H9 (cell line): Measurements from ENCODE around the gene GATA2. TPM values are rescaled to one million over a fixed set of nuclear protein-coding genes. Genes with fewer than 3 reads are reported as not detected.

ENCODE experiments used
- DNase-seq: peaks from one replicate; pipeline ENCODE4 v3.0.0-alpha.2; 2017
- H2AFZ ChIP-seq: one replicate; pipeline ENCODE4 v1.6.1; 2013; ENCODE audit warnings: mild to moderate bottlenecking, low read length, control low read depth, moderate library complexity
- H2AK5ac ChIP-seq: 2 replicates; pipeline ENCODE4 v1.6.1; 2013; ENCODE audit warnings: low read length, control low read depth, mixed read lengths; ENCODE audit not compliant: insufficient read length
- H2BK120ac ChIP-seq: one replicate; pipeline ENCODE4 v1.6.1; 2013; ENCODE audit warnings: low read depth, mild to moderate bottlenecking, low read length, control low read depth, inconsistent platforms; ENCODE audit not compliant: poor library complexity, severe bottlenecking
- H2BK12ac ChIP-seq: 2 replicates; pipeline ENCODE4 v1.6.1; 2013; ENCODE audit warnings: low read length, control low read depth, mixed read lengths, low read depth; ENCODE audit not compliant: insufficient read length
- H2BK15ac ChIP-seq: 2 replicates; pipeline ENCODE4 v1.6.1; 2013; ENCODE audit warnings: low read depth, low read length, control low read depth
- H2BK20ac ChIP-seq: one replicate; pipeline ENCODE4 v1.6.1; 2013; ENCODE audit warnings: low read depth, mild to moderate bottlenecking, low read length, control low read depth, inconsistent platforms; ENCODE audit not compliant: poor library complexity, severe bottlenecking
- H2BK5ac ChIP-seq: 2 replicates; pipeline ENCODE4 v1.6.1; 2013; ENCODE audit warnings: low read length, control low read depth, mixed read lengths; ENCODE audit not compliant: insufficient read length
- H3K14ac ChIP-seq: 2 replicates; pipeline ENCODE4 v1.6.1; 2013; ENCODE audit warnings: low read length, control low read depth; ENCODE audit not compliant: insufficient read depth
- H3K18ac ChIP-seq: 2 replicates; pipeline ENCODE4 v1.6.1; 2013; ENCODE audit warnings: low read depth, mild to moderate bottlenecking, mixed read lengths, low read length, control low read depth; ENCODE audit not compliant: insufficient read length
- H3K23ac ChIP-seq: 2 replicates; pipeline ENCODE4 v1.6.1; 2013; ENCODE audit warnings: low read length, control low read depth, mixed read lengths, low read depth; ENCODE audit not compliant: insufficient read length
- H3K23me2 ChIP-seq: 2 replicates; pipeline ENCODE4 v1.6.1; 2013; ENCODE audit warnings: low read depth, mild to moderate bottlenecking, mixed read lengths, low read length, control low read depth; ENCODE audit not compliant: insufficient read length, poor library complexity, severe bottlenecking
- H3K27ac ChIP-seq: 2 replicates; pipeline ENCODE4 v1.5.1; 2013; ENCODE audit warnings: low read length, control low read depth, mixed read lengths, low read depth; ENCODE audit not compliant: insufficient read length
- H3K27me3 ChIP-seq: 2 replicates; pipeline ENCODE4 v1.6.1; 2013; ENCODE audit warnings: low read length, control low read depth, inconsistent platforms; ENCODE audit not compliant: insufficient read depth
- H3K4ac ChIP-seq: 2 replicates; pipeline ENCODE4 v1.6.1; 2013; ENCODE audit warnings: low read depth, mild to moderate bottlenecking, control low read depth, inconsistent platforms, low read length, moderate library complexity
- H3K4me1 ChIP-seq: 2 replicates; pipeline ENCODE4 v1.6.1; 2013; ENCODE audit warnings: low read length, control low read depth, inconsistent platforms; ENCODE audit not compliant: insufficient read depth
- H3K4me2 ChIP-seq: 2 replicates; pipeline ENCODE4 v1.6.1; 2013; ENCODE audit warnings: low read length, control low read depth, mixed read lengths; ENCODE audit not compliant: insufficient read length, insufficient read depth
- H3K56ac ChIP-seq: 2 replicates; pipeline ENCODE4 v1.6.1; 2013; ENCODE audit warnings: low read depth, mild to moderate bottlenecking, mixed read lengths, low read length, control low read depth; ENCODE audit not compliant: insufficient read length
- H3K79me1 ChIP-seq: 2 replicates; pipeline ENCODE4 v1.6.1; 2013; ENCODE audit warnings: low read depth, mild to moderate bottlenecking, moderate library complexity, low read length, control low read depth, inconsistent platforms; ENCODE audit not compliant: insufficient read depth, poor library complexity, severe bottlenecking
- H3K79me2 ChIP-seq: 2 replicates; pipeline ENCODE4 v1.6.1; 2013; ENCODE audit warnings: low read length, control low read depth, inconsistent platforms; ENCODE audit not compliant: insufficient read depth
- H3K9ac ChIP-seq: 2 replicates; pipeline ENCODE4 v1.6.1; 2013; ENCODE audit warnings: low read length, control low read depth, mixed read lengths; ENCODE audit not compliant: insufficient read length; ENCODE audit errors: extremely low read depth
- H3K9me3 ChIP-seq: one replicate; pipeline ENCODE4 v1.6.1; 2013; ENCODE audit warnings: low read depth, low read length, inconsistent platforms; ENCODE audit not compliant: control insufficient read depth
- H3T11ph ChIP-seq: one replicate; pipeline ENCODE4 v1.6.1; 2013; ENCODE audit warnings: mild to moderate bottlenecking, low read length, control low read depth, inconsistent platforms
- H4K20me1 ChIP-seq: one replicate; pipeline ENCODE4 v1.6.1; 2013; ENCODE audit not compliant: control insufficient read depth, insufficient read length, insufficient read depth
- H4K5ac ChIP-seq: 2 replicates; pipeline ENCODE4 v1.6.1; 2013; ENCODE audit warnings: low read depth, mild to moderate bottlenecking, mixed read lengths, low read length, control low read depth; ENCODE audit not compliant: insufficient read length
- H4K8ac ChIP-seq: replicated peaks from 2 replicates; pipeline ENCODE4 v1.6.1; 2013; ENCODE audit warnings: low read length, control low read depth, mixed read lengths, low read depth; ENCODE audit not compliant: insufficient read length
- H4K91ac ChIP-seq: 2 replicates; pipeline ENCODE4 v1.6.1; 2013; ENCODE audit warnings: low read depth, mild to moderate bottlenecking, moderate library complexity, mixed read lengths, low read length, control low read depth; ENCODE audit not compliant: insufficient read length
- H3K27ac Mint-ChIP-seq, 3 experiments: 2 replicates in 2 of 3; 3 replicates in 1 of 3; pipeline ENCODE4 v1.8.0; 2020 to 2021; ENCODE audit warnings: mixed read lengths in 3 of 3, mild to moderate bottlenecking in 1 of 3, moderate library complexity in 1 of 3
- H3K27me3 Mint-ChIP-seq: 2 replicates; pipeline ENCODE4 v1.8.0; 2021; ENCODE audit warnings: low read depth, mild to moderate bottlenecking, moderate library complexity, mixed read lengths
- H3K36me3 Mint-ChIP-seq, 3 experiments: 2 replicates in 2 of 3; 3 replicates in 1 of 3; pipeline ENCODE4 v1.8.0; 2020 to 2021; ENCODE audit warnings: low read depth in 3 of 3, mixed read lengths in 3 of 3; ENCODE audit not compliant: insufficient read depth in 1 of 3
- H3K4me1 Mint-ChIP-seq, 2 experiments: 2 replicates each; pipeline ENCODE4 v1.8.0; 2020; ENCODE audit warnings: mixed read lengths in 2 of 2
- H3K4me3 Mint-ChIP-seq, 2 experiments: 2 replicates in 1 of 2; 3 replicates in 1 of 2; pipeline ENCODE4 v1.8.0; 2020 to 2021; ENCODE audit warnings: mild to moderate bottlenecking in 2 of 2, mixed read lengths in 2 of 2, moderate library complexity in 1 of 2
- H3K9me3 Mint-ChIP-seq, 2 experiments: 2 replicates in 1 of 2; 3 replicates in 1 of 2; pipeline ENCODE4 v1.8.0; 2020; ENCODE audit warnings: mild to moderate bottlenecking in 2 of 2, mixed read lengths in 2 of 2, moderate library complexity in 1 of 2
- WGBS: extraction: QIAGEN DNeasy Blood & Tissue Kit; methylation state at CpG from one replicate; pipeline ENCODE4 v1.1.7; 2013; ENCODE audit warnings: missing lambda C conversion rate, low lambda C conversion rate, mixed read lengths; ENCODE audit not compliant: insufficient read length; ENCODE audit errors: extremely low coverage; 5-methylcytosine and 5-hydroxymethylcytosine counted together
- total RNA-seq: library from RNA; stranded (reverse); gene quantifications from 2 replicates; pipeline ENCODE4 v1.2.1, GENCODE V29; 2021
- TF ChIP-seq, protein P1 (sequence below): fragments of 200-600 bp; sonication (generic); conservative IDR thresholded peaks from 3 replicates; pipeline ENCODE4 v1.8.0; 2021; ENCODE audit warnings: antibody characterized with exemption, mild to moderate bottlenecking

Gene GATA2
- total RNA-seq, 1 experiment from 2014 or later: 1.9 TPM

DNA sequence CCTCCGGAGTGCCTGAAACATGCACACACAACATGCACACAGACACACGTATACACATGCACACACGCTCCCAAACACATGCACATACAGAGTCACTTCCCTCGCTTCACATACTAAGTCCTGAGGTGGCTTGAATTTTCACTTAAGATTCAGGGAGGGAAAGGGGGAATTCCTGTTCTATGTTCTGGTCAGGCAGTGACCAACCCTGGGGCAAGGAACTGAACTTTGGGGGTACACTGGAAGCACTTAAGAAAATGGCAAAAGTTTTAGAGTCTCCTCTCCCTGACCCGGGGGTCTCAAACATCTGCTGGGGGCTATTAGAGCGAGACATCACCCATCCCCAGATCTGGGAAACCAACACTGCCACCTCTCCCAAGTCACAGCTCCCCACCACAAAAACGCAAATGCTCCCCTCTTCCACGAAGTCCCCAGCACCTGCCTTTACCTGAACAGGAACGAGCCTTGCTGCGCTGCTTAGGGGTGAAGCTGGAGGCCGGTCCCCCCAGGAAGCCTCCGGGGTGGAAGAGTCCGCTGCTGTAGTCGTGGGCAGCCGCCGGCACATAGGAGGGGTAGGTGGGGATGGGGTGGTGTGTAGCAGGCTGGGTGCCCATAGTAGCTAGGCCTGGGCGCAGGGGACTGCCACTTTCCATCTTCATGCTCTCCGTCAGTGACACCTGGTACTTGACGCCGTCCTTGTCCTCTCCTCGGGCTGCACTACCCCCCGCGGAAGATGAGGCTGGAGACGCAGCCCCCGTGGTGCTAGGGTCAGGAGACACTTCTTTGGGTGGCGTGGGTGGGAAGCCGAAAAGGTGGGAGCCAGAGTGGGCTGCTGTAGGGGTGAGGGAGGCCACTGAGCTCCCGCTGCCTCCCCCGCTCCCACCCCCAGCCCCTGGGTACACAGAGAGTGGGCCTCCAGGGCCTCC, 7.5 kb downstream of the GATA2 start:
- H3K23ac ChIP-seq: no peak overlapping the region
- no peak overlapping the region for H4K91ac ChIP-seq
- H3K27me3 ChIP-seq: peaks cover 88% of the 10 kb centered on the region
- no peak overlapping the region for H4K8ac ChIP-seq
- H3T11ph ChIP-seq: no peak overlapping the region
- H2BK20ac ChIP-seq: no peak overlapping the region
- H2BK120ac ChIP-seq: no peak overlapping the region
- H3K9ac ChIP-seq: no peak overlapping the region
- Mint-ChIP-seq H3K4me3 (peak overlapping the region in 1 of 2 experiments; percentile 76; a peak in 3 of 5 replicates), H3K9me3 (peaks cover 2 to 3% of the 10 kb centered on the region in 2 experiments; a peak in 2 of 5 replicates), H3K36me3 (peaks cover 0 to 6% (median 0%) of the 10 kb centered on the region in 3 experiments; a peak in 3 of 7 replicates), H3K27ac (no peak overlapping the region), H3K4me1 (peaks cover 49 to 75% of the 10 kb centered on the region in 2 experiments), H3K27me3 (peaks cover 99% of the 10 kb centered on the region)
- no peak overlapping the region for H2BK12ac ChIP-seq
- H3K27ac ChIP-seq: no peak overlapping the region
- H4K5ac ChIP-seq: no peak overlapping the region
- peak overlapping the region; percentile 35 for H3K4me2 ChIP-seq
- peaks cover 25% of the 10 kb centered on the region for H3K23me2 ChIP-seq
- DNase-seq: no peak
- TF ChIP-seq, protein P1, sequence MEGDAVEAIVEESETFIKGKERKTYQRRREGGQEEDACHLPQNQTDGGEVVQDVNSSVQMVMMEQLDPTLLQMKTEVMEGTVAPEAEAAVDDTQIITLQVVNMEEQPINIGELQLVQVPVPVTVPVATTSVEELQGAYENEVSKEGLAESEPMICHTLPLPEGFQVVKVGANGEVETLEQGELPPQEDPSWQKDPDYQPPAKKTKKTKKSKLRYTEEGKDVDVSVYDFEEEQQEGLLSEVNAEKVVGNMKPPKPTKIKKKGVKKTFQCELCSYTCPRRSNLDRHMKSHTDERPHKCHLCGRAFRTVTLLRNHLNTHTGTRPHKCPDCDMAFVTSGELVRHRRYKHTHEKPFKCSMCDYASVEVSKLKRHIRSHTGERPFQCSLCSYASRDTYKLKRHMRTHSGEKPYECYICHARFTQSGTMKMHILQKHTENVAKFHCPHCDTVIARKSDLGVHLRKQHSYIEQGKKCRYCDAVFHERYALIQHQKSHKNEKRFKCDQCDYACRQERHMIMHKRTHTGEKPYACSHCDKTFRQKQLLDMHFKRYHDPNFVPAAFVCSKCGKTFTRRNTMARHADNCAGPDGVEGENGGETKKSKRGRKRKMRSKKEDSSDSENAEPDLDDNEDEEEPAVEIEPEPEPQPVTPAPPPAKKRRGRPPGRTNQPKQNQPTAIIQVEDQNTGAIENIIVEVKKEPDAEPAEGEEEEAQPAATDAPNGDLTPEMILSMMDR: no peak
- no peaks in the 10 kb centered on the region for H3K79me2 ChIP-seq
- H3K4me1 ChIP-seq: peaks cover 2% of the 10 kb centered on the region; the same call in 1 of the 2 replicates
- no peak overlapping the region for H3K14ac ChIP-seq
- no peak overlapping the region for H2BK15ac ChIP-seq
- peaks cover 7% of the 10 kb centered on the region for H4K20me1 ChIP-seq
- no peak overlapping the region for H2BK5ac ChIP-seq
- H3K79me1 ChIP-seq: no peaks in the 10 kb centered on the region
- H3K56ac ChIP-seq: no peak overlapping the region
- H3K4ac ChIP-seq: no peak overlapping the region
- H3K18ac ChIP-seq: no peak overlapping the region
- no peaks in the 10 kb centered on the region for H3K9me3 ChIP-seq
- no CpG with 5 or more reads among the region's 29 CpGs for WGBS
- no peak overlapping the region for H2AK5ac ChIP-seq
- no peak overlapping the region for H2AFZ ChIP-seq
